ENCODE measurements around the gene ATP13A4.
A peak's percentile ranks its signal among the peaks of the same experiment; 100 is the strongest.

The ATP13A4 gene

GRCh38 chr3:193554811-193555210, at the start of gene ATP13A4:
TSS of gene ATP13A4 (minus strand) at chr3:193554895. CDS start at chr3:193554799, 96 bp downstream.
- H3K4me1 Mint-ChIP-seq (ENCODE audit: low read depth) = no peaks in the 10 kb centered on the region
- no peak within 1 kb of the TSS for H3K4me3 Mint-ChIP-seq
- DNase-seq (ENCODE audit: low spot score) = no peak
- no peaks in the 10 kb centered on the region for H3K27me3 Mint-ChIP-seq (ENCODE audit: low read depth)
- no peak within 1 kb of the TSS for H3K27ac Mint-ChIP-seq
- no peaks in the 10 kb centered on the region for H3K36me3 Mint-ChIP-seq (ENCODE audit: low read depth)
- H3K9me3 Mint-ChIP-seq = no peaks in the 10 kb centered on the region

- peaks cover 21% of the 10 kb centered on the region for H3K36me3 Mint-ChIP-seq (ENCODE audit: low read depth)
- H3K27ac Mint-ChIP-seq = no peak overlapping the region
- no peaks in the 10 kb centered on the region for H3K9me3 Mint-ChIP-seq
- no peak for DNase-seq (ENCODE audit: low spot score)
- H3K27me3 Mint-ChIP-seq (ENCODE audit: low read depth) = no peaks in the 10 kb centered on the region
- peaks cover 36% of the 10 kb centered on the region for H3K4me1 Mint-ChIP-seq (ENCODE audit: low read depth)
- H3K4me3 Mint-ChIP-seq = no peak overlapping the region
Measured at GRCh38 chr3:193599393-193599792, 44.7 kb upstream of the ATP13A4 start.

GRCh38 chr3:193598202-193598601, 43.5 kb upstream of the ATP13A4 start:
- H3K4me1 Mint-ChIP-seq (ENCODE audit: low read depth) = peaks cover 38% of the 10 kb centered on the region
- H3K4me3 Mint-ChIP-seq = no peak overlapping the region
- no peaks in the 10 kb centered on the region for H3K27me3 Mint-ChIP-seq (ENCODE audit: low read depth)
- H3K36me3 Mint-ChIP-seq (ENCODE audit: low read depth) = peaks cover 23% of the 10 kb centered on the region
- no peaks in the 10 kb centered on the region for H3K9me3 Mint-ChIP-seq
- H3K27ac Mint-ChIP-seq = no peak overlapping the region
- DNase-seq (ENCODE audit: low spot score) = no peak

GRCh38 chr3:193595939-193596487, 41.3 kb upstream of the ATP13A4 start:
- no peaks in the 10 kb centered on the region for H3K9me3 Mint-ChIP-seq
- no peak overlapping the region for H3K27ac Mint-ChIP-seq
- H3K4me1 Mint-ChIP-seq (ENCODE audit: low read depth) = peaks cover 50% of the 10 kb centered on the region
- peaks cover 23% of the 10 kb centered on the region for H3K36me3 Mint-ChIP-seq (ENCODE audit: low read depth)
- H3K27me3 Mint-ChIP-seq (ENCODE audit: low read depth) = no peaks in the 10 kb centered on the region
- H3K4me3 Mint-ChIP-seq = no peak overlapping the region
- no peak for DNase-seq (ENCODE audit: low spot score)

- H3K36me3 Mint-ChIP-seq (ENCODE audit: low read depth) = peaks cover 23% of the 10 kb centered on the region
- no peaks in the 10 kb centered on the region for H3K27me3 Mint-ChIP-seq (ENCODE audit: low read depth)
- peaks cover 50% of the 10 kb centered on the region for H3K4me1 Mint-ChIP-seq (ENCODE audit: low read depth)
- H3K9me3 Mint-ChIP-seq = no peaks in the 10 kb centered on the region
- H3K27ac Mint-ChIP-seq = no peak overlapping the region
- H3K4me3 Mint-ChIP-seq = peak overlapping the region; percentile 93
- no peak for DNase-seq (ENCODE audit: low spot score)
Measured at GRCh38 chr3:193594946-193595689, 40.4 kb upstream of the ATP13A4 start.

GRCh38 chr3:193593668-193594030, 39.0 kb upstream of the ATP13A4 start:
- DNase-seq (ENCODE audit: low spot score) = peak; percentile 60
- Mint-ChIP-seq H3K36me3 (ENCODE audit: low read depth) (peaks cover 23% of the 10 kb centered on the region), H3K27me3 (ENCODE audit: low read depth) (no peaks in the 10 kb centered on the region), H3K4me1 (ENCODE audit: low read depth) (peaks cover 40% of the 10 kb centered on the region), H3K9me3 (no peaks in the 10 kb centered on the region), H3K4me3 (peak overlapping the region; percentile 93), H3K27ac (peak overlapping the region; percentile 99)

GRCh38 chr3:193592841-193593667, 38.4 kb upstream of the ATP13A4 start, which contains the start of gene OPA1:
TSS of gene OPA1 (plus strand) at chr3:193593208. CDS start at chr3:193593378, 170 bp downstream.
- no peaks in the 10 kb centered on the region for H3K27me3 Mint-ChIP-seq (ENCODE audit: low read depth)
- DNase-seq (ENCODE audit: low spot score) = peak; percentile 95
- H3K4me3 Mint-ChIP-seq = peak within 1 kb of the TSS; percentile 93
- H3K36me3 Mint-ChIP-seq (ENCODE audit: low read depth) = peaks cover 19% of the 10 kb centered on the region
- H3K9me3 Mint-ChIP-seq = no peaks in the 10 kb centered on the region
- peak within 1 kb of the TSS; percentile 99 for H3K27ac Mint-ChIP-seq
- peaks cover 36% of the 10 kb centered on the region for H3K4me1 Mint-ChIP-seq (ENCODE audit: low read depth)

GRCh38 chr3:193590088-193590856, 35.6 kb upstream of the ATP13A4 start:
- Mint-ChIP-seq H3K36me3 (ENCODE audit: low read depth) (peaks cover 4% of the 10 kb centered on the region), H3K27ac (no peak overlapping the region), H3K27me3 (ENCODE audit: low read depth) (no peaks in the 10 kb centered on the region), H3K4me1 (ENCODE audit: low read depth) (peaks cover 21% of the 10 kb centered on the region), H3K4me3 (no peak overlapping the region), H3K9me3 (no peaks in the 10 kb centered on the region)
- no peak for DNase-seq (ENCODE audit: low spot score)

GRCh38 chr3:193589616-193590015, 34.9 kb upstream of the ATP13A4 start:
- peaks cover 17% of the 10 kb centered on the region for H3K4me1 Mint-ChIP-seq (ENCODE audit: low read depth)
- peaks cover 4% of the 10 kb centered on the region for H3K36me3 Mint-ChIP-seq (ENCODE audit: low read depth)
- no peak overlapping the region for H3K4me3 Mint-ChIP-seq
- H3K27ac Mint-ChIP-seq = no peak overlapping the region
- H3K9me3 Mint-ChIP-seq = no peaks in the 10 kb centered on the region
- DNase-seq (ENCODE audit: low spot score) = no peak
- H3K27me3 Mint-ChIP-seq (ENCODE audit: low read depth) = no peaks in the 10 kb centered on the region

- DNase-seq (ENCODE audit: low spot score) = no peak
- Mint-ChIP-seq H3K4me1 (ENCODE audit: low read depth) (peaks cover 15% of the 10 kb centered on the region), H3K27me3 (ENCODE audit: low read depth) (no peaks in the 10 kb centered on the region), H3K4me3 (no peak overlapping the region), H3K9me3 (no peaks in the 10 kb centered on the region), H3K27ac (no peak overlapping the region), H3K36me3 (ENCODE audit: low read depth) (peaks cover 4% of the 10 kb centered on the region)
Measured at GRCh38 chr3:193589129-193589528, 34.4 kb upstream of the ATP13A4 start.

- no peaks in the 10 kb centered on the region for H3K9me3 Mint-ChIP-seq
- H3K4me1 Mint-ChIP-seq (ENCODE audit: low read depth) = peaks cover 2% of the 10 kb centered on the region
- no peak overlapping the region for H3K27ac Mint-ChIP-seq
- no peak for DNase-seq (ENCODE audit: low spot score)
- no peaks in the 10 kb centered on the region for H3K27me3 Mint-ChIP-seq (ENCODE audit: low read depth)
- H3K4me3 Mint-ChIP-seq = no peak overlapping the region
- H3K36me3 Mint-ChIP-seq (ENCODE audit: low read depth) = no peaks in the 10 kb centered on the region
Measured at GRCh38 chr3:193586526-193586925, 31.8 kb upstream of the ATP13A4 start.

GRCh38 chr3:193585530-193585929, 30.8 kb upstream of the ATP13A4 start:
- Mint-ChIP-seq H3K27ac (no peak overlapping the region), H3K27me3 (ENCODE audit: low read depth) (no peaks in the 10 kb centered on the region), H3K9me3 (no peaks in the 10 kb centered on the region), H3K36me3 (ENCODE audit: low read depth) (no peaks in the 10 kb centered on the region), H3K4me3 (no peak overlapping the region), H3K4me1 (ENCODE audit: low read depth) (peaks cover 1% of the 10 kb centered on the region)
- no peak for DNase-seq (ENCODE audit: low spot score)

- no peak overlapping the region for H3K27ac Mint-ChIP-seq
- peaks cover 1% of the 10 kb centered on the region for H3K27me3 Mint-ChIP-seq (ENCODE audit: low read depth)
- H3K9me3 Mint-ChIP-seq = no peaks in the 10 kb centered on the region
- H3K4me3 Mint-ChIP-seq = no peak overlapping the region
- peaks cover 1% of the 10 kb centered on the region for H3K4me1 Mint-ChIP-seq (ENCODE audit: low read depth)
- H3K36me3 Mint-ChIP-seq (ENCODE audit: low read depth) = no peaks in the 10 kb centered on the region
- DNase-seq (ENCODE audit: low spot score) = no peak
Measured at GRCh38 chr3:193574488-193575070, 19.9 kb upstream of the ATP13A4 start.

Data from T-helper 2 cell treated with Interferon-gamma antibody and Interleukin-4, amounts not matched to agents 5 μg/mL and 100 μg/mL, for 36 hours (primary cell).